Measurements from ENCODE around the gene TMEM229B. TPM values are rescaled to one million over a fixed set of nuclear protein-coding genes. Genes with fewer than 3 reads are reported as not detected.

TMEM229B gene
- total RNA-seq, 2 experiments from 2014 or later, result 3.9 to 11.7 TPM

DNA sequence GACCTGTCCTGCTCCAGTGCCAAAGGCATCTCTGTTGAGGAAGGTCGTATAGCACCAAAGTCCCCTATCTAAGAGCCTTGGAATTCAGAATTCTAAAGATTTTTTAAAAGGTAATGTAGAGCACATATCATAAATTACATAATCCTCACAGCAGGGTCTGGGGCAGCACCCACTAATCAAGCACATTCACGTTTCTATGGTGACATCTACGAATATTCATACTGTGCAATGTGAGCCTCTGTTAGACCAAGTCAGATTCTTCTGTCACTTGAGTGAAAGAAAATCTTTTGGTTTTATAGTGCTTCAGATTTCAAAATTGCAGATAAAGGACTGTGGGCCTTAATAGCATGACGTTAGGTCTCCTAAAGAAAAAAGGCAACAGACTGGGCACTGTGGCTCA, 13.1 kb upstream of the TMEM229B start:
- no peak overlapping the region for H2AFZ ChIP-seq (ENCODE audit: low read length)
- H4K20me1 ChIP-seq (ENCODE audit: insufficient read depth, low read length), result no peaks in the 10 kb centered on the region
- intact Hi-C loops (cut with micrococcal nuclease; ENCODE audit: unreplicated experiment), result no loop called here
- no peaks in the 10 kb centered on the region for H3K9me3 ChIP-seq (ENCODE audit: low read length)
- no peaks in the 10 kb centered on the region for H3K4me1 ChIP-seq (ENCODE audit: insufficient read depth, low read length, poor library complexity, severe bottlenecking)
- H3K79me2 ChIP-seq (ENCODE audit: insufficient read depth, low read depth, low read length), result no peaks in the 10 kb centered on the region
- TF ChIP-seq CTCF (conservative IDR thresholded peaks at IDR 0.05; ENCODE audit: low read length) (no peak), EZH2phosphoT487 (IDR thresholded peaks at IDR 0.05; ENCODE audit: borderline replicate concordance, low read depth, low read length) (no peak)
- POLR2A ChIA-PET, result interaction anchor here (1.4 to 2.2 kb wide), 2 partner anchors 9 to 12 kb away, joined by 6 to 10 read pairs; no protein-coding TSS in a partner anchor
- H3K4me2 ChIP-seq (ENCODE audit: low read length), result no peak overlapping the region
- DNase-seq (ENCODE audit: low spot score), result no peak
- CTCF ChIA-PET (ENCODE audit: unreplicated experiment), result no interaction called here
- H3K4me3 ChIP-seq (ENCODE audit: low read depth, low read length, poor library complexity, severe bottlenecking), result no peak overlapping the region
- BruUV-seq (replicated peaks), result no TSS peak
- H3K9me2 ChIP-seq (ENCODE audit: insufficient read depth, low read length), result no peaks in the 10 kb centered on the region
- H3K27ac ChIP-seq (ENCODE audit: low read depth, low read length, poor library complexity, severe bottlenecking), result no peak overlapping the region
- H3K36me3 ChIP-seq (ENCODE audit: insufficient read depth, low read length), result no peaks in the 10 kb centered on the region

- Histone ChIP-seq H3K4me2 (ENCODE audit: low read length) (no peak overlapping the region), H3K9me2 (ENCODE audit: insufficient read depth, low read length) (no peaks in the 10 kb centered on the region), H2AFZ (ENCODE audit: low read length) (no peak overlapping the region), H3K9me3 (ENCODE audit: low read length) (no peaks in the 10 kb centered on the region), H3K36me3 (ENCODE audit: insufficient read depth, low read length) (no peaks in the 10 kb centered on the region), H3K4me1 (ENCODE audit: insufficient read depth, low read length, poor library complexity, severe bottlenecking) (no peaks in the 10 kb centered on the region), H4K20me1 (ENCODE audit: insufficient read depth, low read length) (no peaks in the 10 kb centered on the region), H3K79me2 (ENCODE audit: insufficient read depth, low read depth, low read length) (no peaks in the 10 kb centered on the region), H3K27ac (ENCODE audit: low read depth, low read length, poor library complexity, severe bottlenecking) (no peak overlapping the region), H3K4me3 (ENCODE audit: low read depth, low read length, poor library complexity, severe bottlenecking) (no peak overlapping the region)
- ChIA-PET POLR2A (interaction anchor here (1.4 to 2.2 kb wide), 2 partner anchors 9 to 12 kb away, joined by 6 to 10 read pairs; no protein-coding TSS in a partner anchor), CTCF (ENCODE audit: unreplicated experiment) (no interaction called here)
- TF ChIP-seq CTCF (conservative IDR thresholded peaks at IDR 0.05; ENCODE audit: low read length), result no peak
- no peak for TF ChIP-seq EZH2phosphoT487 (IDR thresholded peaks at IDR 0.05; ENCODE audit: borderline replicate concordance, low read depth, low read length)
- DNase-seq (ENCODE audit: low spot score), result no peak
- no TSS peak for BruUV-seq (replicated peaks)
- intact Hi-C loops (cut with micrococcal nuclease; ENCODE audit: unreplicated experiment), result no loop called here
These were observed 12.5 kb upstream of the TMEM229B start for GRCh38 chr14:67500981-67501380.

GRCh38 chr14:67497716-67498115, 9.2 kb upstream of the TMEM229B start:
- no peak overlapping the region for H3K4me3 ChIP-seq (ENCODE audit: low read depth, low read length, poor library complexity, severe bottlenecking)
- TF ChIP-seq CTCF (conservative IDR thresholded peaks at IDR 0.05; ENCODE audit: low read length) (no peak), EZH2phosphoT487 (IDR thresholded peaks at IDR 0.05; ENCODE audit: borderline replicate concordance, low read depth, low read length) (no peak)
- ChIA-PET POLR2A (no interaction called here), CTCF (ENCODE audit: unreplicated experiment) (no interaction called here)
- BruUV-seq (replicated peaks), result no TSS peak
- intact Hi-C loops (cut with micrococcal nuclease; ENCODE audit: unreplicated experiment), result no loop called here
- H4K20me1 ChIP-seq (ENCODE audit: insufficient read depth, low read length), result no peaks in the 10 kb centered on the region
- no peak overlapping the region for H2AFZ ChIP-seq (ENCODE audit: low read length)
- DNase-seq (ENCODE audit: low spot score), result no peak
- H3K27ac ChIP-seq (ENCODE audit: low read depth, low read length, poor library complexity, severe bottlenecking), result no peak overlapping the region
- no peaks in the 10 kb centered on the region for H3K9me2 ChIP-seq (ENCODE audit: insufficient read depth, low read length)
- no peak overlapping the region for H3K4me2 ChIP-seq (ENCODE audit: low read length)
- H3K36me3 ChIP-seq (ENCODE audit: insufficient read depth, low read length), result peaks cover 12% of the 10 kb centered on the region; the same call in 1 of the 2 replicates
- H3K4me1 ChIP-seq (ENCODE audit: insufficient read depth, low read length, poor library complexity, severe bottlenecking), result peaks cover 7% of the 10 kb centered on the region
- peaks cover 18% of the 10 kb centered on the region; the same call in 1 of the 2 replicates for H3K9me3 ChIP-seq (ENCODE audit: low read length)
- no peaks in the 10 kb centered on the region for H3K79me2 ChIP-seq (ENCODE audit: insufficient read depth, low read depth, low read length)

Data from OCI-LY7 (cell line).